Measurements from ENCODE around the gene ATG9B. TPM values are rescaled to one million over a fixed set of nuclear protein-coding genes. Genes with fewer than 3 reads are reported as not detected.
A peak's percentile ranks its signal among the peaks of the same experiment; 100 is the strongest.

Gene ATG9B
- total and polyA plus RNA-seq, 2 donors (not counting 1 experiment from before 2014, with no cell fraction given) = 5.1 to 7.2 TPM

DNA sequence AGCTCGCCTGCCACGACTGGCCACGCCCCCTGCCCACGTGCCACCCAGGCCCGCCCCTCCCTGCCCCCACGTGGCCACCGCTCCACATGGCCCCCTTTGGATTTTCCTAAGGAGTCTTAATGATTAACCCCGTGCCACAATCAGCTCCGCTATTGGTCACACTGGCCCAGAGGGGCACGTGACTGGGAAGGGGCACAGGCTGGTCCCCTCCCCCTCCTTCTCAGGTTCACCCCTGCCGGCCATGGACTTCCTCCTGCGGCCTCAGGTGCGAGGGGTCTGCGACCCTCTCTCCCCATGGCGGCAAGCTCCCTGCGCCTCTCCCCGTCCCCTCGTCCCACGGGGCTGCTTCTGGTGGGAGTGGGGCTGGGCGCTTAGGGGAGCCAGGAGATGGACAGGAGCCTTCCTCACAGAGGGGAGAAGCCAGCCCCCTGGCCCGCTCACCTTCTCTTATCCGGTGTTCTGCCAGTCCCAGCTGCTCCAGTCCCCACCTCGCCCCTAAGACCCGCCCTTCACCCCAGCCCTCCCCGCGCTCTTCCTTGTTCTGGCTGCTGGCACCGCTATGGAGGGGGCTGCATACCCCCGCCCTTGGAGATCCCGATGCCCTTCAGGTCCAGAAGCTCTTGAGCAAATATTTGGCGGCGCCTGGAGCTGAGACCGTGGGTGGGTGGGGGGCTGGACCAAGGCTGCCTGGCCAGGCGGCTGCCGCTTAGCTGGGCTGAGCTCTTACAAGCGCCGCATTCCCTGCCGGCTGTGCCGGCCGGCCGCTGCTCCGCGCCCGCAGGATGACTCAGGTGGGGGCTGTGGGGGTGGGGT, 38.3 kb upstream of the ATG9B start:
- H3K79me2 ChIP-seq (ENCODE audit: control insufficient read depth, insufficient read depth, low read length) = peaks cover 32% of the 10 kb centered on the region
- no peak overlapping the region for H3K27ac Mint-ChIP-seq

DNA sequence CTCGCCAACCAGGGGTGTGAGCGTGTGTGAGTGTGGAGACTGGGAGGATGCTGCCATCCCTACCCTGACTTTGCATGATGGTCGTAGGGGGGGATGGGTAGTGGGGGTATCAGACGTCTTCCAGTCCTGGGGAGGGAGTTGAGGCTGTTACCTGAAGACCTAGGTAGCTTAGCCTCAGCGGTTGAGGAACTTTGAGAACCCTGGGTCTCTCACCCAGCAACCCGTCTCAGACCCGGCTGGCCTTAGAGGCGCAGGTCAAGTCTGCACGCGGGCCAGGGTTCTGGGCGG, 37.8 kb upstream of the ATG9B start:
- H3K27ac Mint-ChIP-seq = no peak overlapping the region

More for the DNA sequence above, 38.3 kb upstream of the ATG9B start:
- Histone ChIP-seq H2AFZ (ENCODE audit: insufficient read depth, low read depth, low read length, poor library complexity, severe bottlenecking) (no peak overlapping the region), H3K4me3 (ENCODE audit: control extremely low read depth in 1 of 5, extremely low read depth in 1 of 5, insufficient read depth in 1 of 5, low read depth in 2 of 5, low read length in 4 of 5) (no peak overlapping the region), H4K20me1 (ENCODE audit: control insufficient read depth, insufficient read depth, low read length, poor library complexity, severe bottlenecking) (peaks cover 32% of the 10 kb centered on the region), H3K9me3 (ENCODE audit: control extremely low read depth in 1 of 3, control insufficient read depth in 2 of 3, insufficient read depth in 1 of 3, low read length in 2 of 3) (no peaks in the 10 kb centered on the region), H3K4me2 (replicated peaks; ENCODE audit: low read depth, low read length, poor library complexity, severe bottlenecking) (no peak overlapping the region), H3K4me1 (ENCODE audit: control insufficient read depth in 2 of 2, insufficient read depth in 2 of 2, low read length in 2 of 2) (peaks cover 16 to 30% of the 10 kb centered on the region in 2 donors), H3K27ac (ENCODE audit: low read length in 2 of 2) (no peak overlapping the region), H3K9ac (ENCODE audit: low read length) (no peak overlapping the region), H3K27me3 (replicated peaks in 1 of 4; ENCODE audit: control extremely low read depth in 1 of 4, control insufficient read depth in 3 of 4, insufficient read depth in 4 of 4, low read length in 3 of 4) (no peaks in the 10 kb centered on the region), H3K36me3 (replicated peaks in 1 of 2; ENCODE audit: control extremely low read depth in 1 of 2, control insufficient read depth in 1 of 2, extremely low read depth in 1 of 2, insufficient read depth in 2 of 2, low read length in 1 of 2) (peaks cover 0 to 22% of the 10 kb centered on the region in 2 experiments)
- ChIA-PET CTCF (no interaction called here), POLR2A (no interaction called here)
- H3K4me3 Mint-ChIP-seq = no peak overlapping the region
- no peak for DNase-seq
- TF ChIP-seq, protein P1, sequence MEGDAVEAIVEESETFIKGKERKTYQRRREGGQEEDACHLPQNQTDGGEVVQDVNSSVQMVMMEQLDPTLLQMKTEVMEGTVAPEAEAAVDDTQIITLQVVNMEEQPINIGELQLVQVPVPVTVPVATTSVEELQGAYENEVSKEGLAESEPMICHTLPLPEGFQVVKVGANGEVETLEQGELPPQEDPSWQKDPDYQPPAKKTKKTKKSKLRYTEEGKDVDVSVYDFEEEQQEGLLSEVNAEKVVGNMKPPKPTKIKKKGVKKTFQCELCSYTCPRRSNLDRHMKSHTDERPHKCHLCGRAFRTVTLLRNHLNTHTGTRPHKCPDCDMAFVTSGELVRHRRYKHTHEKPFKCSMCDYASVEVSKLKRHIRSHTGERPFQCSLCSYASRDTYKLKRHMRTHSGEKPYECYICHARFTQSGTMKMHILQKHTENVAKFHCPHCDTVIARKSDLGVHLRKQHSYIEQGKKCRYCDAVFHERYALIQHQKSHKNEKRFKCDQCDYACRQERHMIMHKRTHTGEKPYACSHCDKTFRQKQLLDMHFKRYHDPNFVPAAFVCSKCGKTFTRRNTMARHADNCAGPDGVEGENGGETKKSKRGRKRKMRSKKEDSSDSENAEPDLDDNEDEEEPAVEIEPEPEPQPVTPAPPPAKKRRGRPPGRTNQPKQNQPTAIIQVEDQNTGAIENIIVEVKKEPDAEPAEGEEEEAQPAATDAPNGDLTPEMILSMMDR (IDR thresholded peaks at IDR 0.05) = no peak
- TF ChIP-seq EZH2 (IDR thresholded peaks at IDR 0.05; ENCODE audit: borderline replicate concordance, insufficient read depth, low read depth, low read length, poor library complexity, severe bottlenecking) = no peak
- intact Hi-C loops (cut with micrococcal nuclease) = no loop called here
- no peak for ATAC-seq (ENCODE audit: low read depth)
- H3K9me3 Mint-ChIP-seq (ENCODE audit: insufficient read depth) = no peaks in the 10 kb centered on the region
- 95% methylated on average over 25 of the region's 43 CpGs for WGBS (ENCODE audit: insufficient coverage)
- no peaks in the 10 kb centered on the region for H3K27me3 Mint-ChIP-seq
- peaks cover 30% of the 10 kb centered on the region for H3K4me1 Mint-ChIP-seq

More for the DNA sequence above, 37.8 kb upstream of the ATG9B start:
- H4K20me1 ChIP-seq (ENCODE audit: control insufficient read depth, insufficient read depth, low read length, poor library complexity, severe bottlenecking) = peaks cover 32% of the 10 kb centered on the region
- POLR2A ChIA-PET = no interaction called here
- H3K9me3 ChIP-seq (ENCODE audit: control extremely low read depth in 1 of 3, control insufficient read depth in 2 of 3, insufficient read depth in 1 of 3, low read length in 2 of 3) = no peaks in the 10 kb centered on the region
- no peak overlapping the region for H3K9ac ChIP-seq (ENCODE audit: low read length)
- CTCF ChIA-PET = no interaction called here
- H3K4me2 ChIP-seq (replicated peaks; ENCODE audit: low read depth, low read length, poor library complexity, severe bottlenecking) = no peak overlapping the region
- H3K36me3 ChIP-seq (replicated peaks in 1 of 2; ENCODE audit: control extremely low read depth in 1 of 2, control insufficient read depth in 1 of 2, extremely low read depth in 1 of 2, insufficient read depth in 2 of 2, low read length in 1 of 2) = peaks cover 0 to 17% of the 10 kb centered on the region in 2 experiments
- no peak overlapping the region for H2AFZ ChIP-seq (ENCODE audit: insufficient read depth, low read depth, low read length, poor library complexity, severe bottlenecking)
- intact Hi-C loops (cut with micrococcal nuclease) = no loop called here
- DNase-seq (no peak), ATAC-seq (ENCODE audit: low read depth) (no peak)
- H3K79me2 ChIP-seq (ENCODE audit: control insufficient read depth, insufficient read depth, low read length) = peaks cover 36% of the 10 kb centered on the region
- H3K4me1 Mint-ChIP-seq = peaks cover 35% of the 10 kb centered on the region
- no peaks in the 10 kb centered on the region for H3K9me3 Mint-ChIP-seq (ENCODE audit: insufficient read depth)
- peak overlapping the region; percentile 57 for H3K4me3 Mint-ChIP-seq
- H3K4me3 ChIP-seq (ENCODE audit: control extremely low read depth in 1 of 5, extremely low read depth in 1 of 5, insufficient read depth in 1 of 5, low read depth in 2 of 5, low read length in 4 of 5) = no peak overlapping the region
- H3K4me1 ChIP-seq (ENCODE audit: control insufficient read depth in 2 of 2, insufficient read depth in 2 of 2, low read length in 2 of 2) = peaks cover 20 to 35% of the 10 kb centered on the region in 2 donors
- no peak for TF ChIP-seq EZH2 (IDR thresholded peaks at IDR 0.05; ENCODE audit: borderline replicate concordance, insufficient read depth, low read depth, low read length, poor library complexity, severe bottlenecking)
- TF ChIP-seq, protein P1 (IDR thresholded peaks at IDR 0.05) = no peak
- H3K27me3 Mint-ChIP-seq = no peaks in the 10 kb centered on the region
- H3K27ac ChIP-seq (ENCODE audit: low read length in 2 of 2) = no peak overlapping the region
- 99% methylated on average over 8 of the region's 11 CpGs for WGBS (ENCODE audit: insufficient coverage)
- H3K27me3 ChIP-seq (replicated peaks in 1 of 4; ENCODE audit: control extremely low read depth in 1 of 4, control insufficient read depth in 3 of 4, insufficient read depth in 4 of 4, low read length in 3 of 4) = no peaks in the 10 kb centered on the region
